ENCODE data around the gene AMOT. TPM values are rescaled to one million over a fixed set of nuclear protein-coding genes. Genes with fewer than 3 reads are reported as not detected.

The AMOT gene
- total RNA-seq, 1 donor from 2014 or later = 108 TPM

DNA sequence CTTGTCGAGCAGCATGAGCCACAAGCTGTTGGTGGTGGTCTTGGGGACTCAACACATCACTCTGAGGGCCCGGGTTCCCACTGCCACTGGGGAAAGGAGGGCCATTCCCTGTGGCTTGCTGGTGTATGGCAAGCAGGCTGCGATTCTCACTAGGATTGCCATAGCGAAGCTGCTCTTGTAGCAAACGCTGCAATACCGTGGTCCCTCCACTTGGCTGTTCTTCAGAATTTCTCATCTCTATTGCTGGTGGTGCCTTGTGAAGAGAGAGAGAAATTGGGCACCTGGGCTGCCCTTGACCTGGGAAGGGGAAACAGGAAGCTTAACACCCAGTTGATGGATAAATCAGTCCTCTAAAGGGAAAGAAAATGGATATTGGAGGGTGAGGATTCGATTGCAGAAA lies 17.7 kb downstream of the AMOT start:
- peaks cover 25% of the 10 kb centered on the region for H3K36me3 Mint-ChIP-seq (ENCODE audit: low read depth)
- no peak for DNase-seq (ENCODE audit: low read depth, low spot score)

DNA sequence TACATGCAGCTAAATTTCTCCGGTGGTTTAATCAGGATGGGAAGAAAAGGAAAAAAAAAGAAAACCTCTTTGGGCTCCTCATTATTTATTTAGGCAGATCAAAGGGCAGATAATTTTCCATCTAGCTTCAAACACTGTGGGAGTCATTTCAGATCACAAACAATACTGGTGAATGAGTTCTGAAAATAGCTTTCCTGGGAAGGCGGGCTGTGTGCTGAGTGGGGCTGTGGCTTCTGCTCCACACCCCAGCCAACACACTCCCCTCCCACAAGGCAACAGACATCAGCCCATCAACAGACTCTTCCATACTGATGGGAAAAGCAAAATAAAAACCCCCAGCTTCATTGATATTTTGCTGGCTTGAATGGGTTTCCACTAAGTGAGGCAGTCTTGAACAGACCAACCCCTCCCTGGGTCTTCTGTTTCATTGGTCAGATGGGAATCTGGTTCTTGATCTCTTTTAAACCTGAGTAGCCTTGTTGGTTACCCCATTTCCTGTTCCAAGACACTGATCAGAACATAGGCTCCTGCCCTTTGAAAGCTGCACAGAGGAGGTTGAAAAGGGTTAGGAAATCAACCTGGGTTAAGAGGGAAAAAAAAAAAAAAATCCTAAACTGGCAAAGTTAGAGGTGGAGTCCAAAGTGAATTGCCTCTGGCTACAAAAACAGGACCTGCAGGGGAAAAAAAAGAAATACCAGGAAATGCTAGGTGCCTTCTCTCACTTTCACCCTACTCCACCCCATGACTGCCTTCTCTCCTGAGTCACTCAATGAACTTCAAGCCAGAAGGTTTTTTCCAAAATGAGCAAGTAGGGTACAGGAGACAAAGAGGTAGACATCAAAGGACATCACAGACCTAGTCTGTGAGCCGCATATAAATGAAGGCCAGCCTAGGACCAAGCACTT lies 20.0 kb downstream of the AMOT start:
- Mint-ChIP-seq H3K27me3 (ENCODE audit: low read depth) (no peaks in the 10 kb centered on the region), H3K4me3 (no peak overlapping the region), H3K36me3 (ENCODE audit: low read depth) (peaks cover 14% of the 10 kb centered on the region), H3K27ac (ENCODE audit: unreplicated experiment) (no peak overlapping the region), H3K4me1 (peaks cover 13% of the 10 kb centered on the region), H3K9me3 (no peaks in the 10 kb centered on the region)
- TF ChIP-seq, protein P1, sequence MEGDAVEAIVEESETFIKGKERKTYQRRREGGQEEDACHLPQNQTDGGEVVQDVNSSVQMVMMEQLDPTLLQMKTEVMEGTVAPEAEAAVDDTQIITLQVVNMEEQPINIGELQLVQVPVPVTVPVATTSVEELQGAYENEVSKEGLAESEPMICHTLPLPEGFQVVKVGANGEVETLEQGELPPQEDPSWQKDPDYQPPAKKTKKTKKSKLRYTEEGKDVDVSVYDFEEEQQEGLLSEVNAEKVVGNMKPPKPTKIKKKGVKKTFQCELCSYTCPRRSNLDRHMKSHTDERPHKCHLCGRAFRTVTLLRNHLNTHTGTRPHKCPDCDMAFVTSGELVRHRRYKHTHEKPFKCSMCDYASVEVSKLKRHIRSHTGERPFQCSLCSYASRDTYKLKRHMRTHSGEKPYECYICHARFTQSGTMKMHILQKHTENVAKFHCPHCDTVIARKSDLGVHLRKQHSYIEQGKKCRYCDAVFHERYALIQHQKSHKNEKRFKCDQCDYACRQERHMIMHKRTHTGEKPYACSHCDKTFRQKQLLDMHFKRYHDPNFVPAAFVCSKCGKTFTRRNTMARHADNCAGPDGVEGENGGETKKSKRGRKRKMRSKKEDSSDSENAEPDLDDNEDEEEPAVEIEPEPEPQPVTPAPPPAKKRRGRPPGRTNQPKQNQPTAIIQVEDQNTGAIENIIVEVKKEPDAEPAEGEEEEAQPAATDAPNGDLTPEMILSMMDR (conservative IDR thresholded peaks at IDR 0.05) = no peak
- no peak for DNase-seq (ENCODE audit: low read depth, low spot score)

More for the DNA sequence above, 17.7 kb downstream of the AMOT start:
- peaks cover 30% of the 10 kb centered on the region for H3K4me1 Mint-ChIP-seq
- H3K9me3 Mint-ChIP-seq = no peaks in the 10 kb centered on the region
- TF ChIP-seq, protein P1 (conservative IDR thresholded peaks at IDR 0.05) = no peak
- no peaks in the 10 kb centered on the region for H3K27me3 Mint-ChIP-seq (ENCODE audit: low read depth)
- H3K27ac Mint-ChIP-seq (ENCODE audit: unreplicated experiment) = no peak overlapping the region
- H3K4me3 Mint-ChIP-seq = no peak overlapping the region

DNA sequence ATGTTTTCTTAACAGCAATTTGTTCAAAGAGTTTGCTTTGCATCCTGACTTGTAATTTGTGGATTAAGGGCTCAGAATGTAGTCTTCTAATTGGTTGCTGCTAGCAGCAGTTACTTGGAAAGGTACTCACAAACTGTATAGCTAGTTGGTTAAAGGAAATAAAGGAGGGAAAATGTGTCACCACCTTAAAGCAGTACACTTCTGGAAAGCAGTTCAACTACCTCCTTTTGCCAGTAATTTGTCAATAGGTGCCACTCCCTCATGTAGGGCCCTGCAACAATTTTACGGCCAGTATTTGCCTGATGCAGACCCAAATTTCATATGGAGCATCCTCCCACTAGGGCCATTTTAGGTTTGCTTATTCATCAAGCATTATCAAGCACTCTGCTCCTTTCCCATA lies 20.8 kb downstream of the AMOT start:
- TF ChIP-seq, protein P1 (conservative IDR thresholded peaks at IDR 0.05) = no peak
- H3K4me3 Mint-ChIP-seq = no peak overlapping the region

DNA sequence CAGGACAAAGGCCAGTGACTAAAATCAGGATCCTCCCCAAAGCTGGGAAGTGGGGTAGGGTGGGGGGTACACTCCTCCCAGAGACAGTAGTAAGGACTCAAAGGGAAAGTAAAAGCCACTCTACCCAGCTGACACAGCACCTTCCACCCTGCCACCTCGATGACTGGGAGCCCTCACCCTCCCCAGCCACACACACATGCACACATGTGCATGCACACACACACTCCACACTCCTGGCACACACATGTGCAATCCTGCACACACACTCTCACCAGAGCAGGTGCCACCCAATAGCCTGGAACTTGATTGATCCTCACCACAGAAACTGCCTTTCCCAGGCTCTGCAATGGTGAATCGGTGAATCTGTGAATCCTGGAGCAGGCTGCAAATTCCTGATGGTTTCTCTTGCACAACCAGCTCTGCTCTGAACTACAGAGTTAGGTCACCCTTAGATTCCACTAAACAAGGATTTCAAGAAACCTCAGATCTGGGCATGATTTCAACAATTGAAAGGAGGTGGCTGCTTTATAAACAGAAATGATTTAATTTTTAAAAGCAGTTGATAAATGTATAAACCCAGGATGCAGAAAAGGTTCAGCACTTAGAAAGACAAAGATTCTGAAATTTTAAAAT lies 21.5 kb downstream of the AMOT start:
- Mint-ChIP-seq H3K9me3 (no peaks in the 10 kb centered on the region), H3K36me3 (ENCODE audit: low read depth) (peaks cover 16% of the 10 kb centered on the region), H3K27me3 (ENCODE audit: low read depth) (no peaks in the 10 kb centered on the region), H3K4me3 (no peak overlapping the region), H3K4me1 (peaks cover 18% of the 10 kb centered on the region), H3K27ac (ENCODE audit: unreplicated experiment) (no peak overlapping the region)
- DNase-seq (ENCODE audit: low read depth, low spot score) = no peak
- TF ChIP-seq, protein P1 (conservative IDR thresholded peaks at IDR 0.05) = no peak

More for the DNA sequence above, 20.8 kb downstream of the AMOT start:
- Mint-ChIP-seq H3K9me3 (no peaks in the 10 kb centered on the region), H3K27me3 (ENCODE audit: low read depth) (no peaks in the 10 kb centered on the region), H3K27ac (ENCODE audit: unreplicated experiment) (peak overlapping the region; percentile 57), H3K36me3 (ENCODE audit: low read depth) (peaks cover 18% of the 10 kb centered on the region), H3K4me1 (peaks cover 13% of the 10 kb centered on the region)
- no peak for DNase-seq (ENCODE audit: low read depth, low spot score)

DNA sequence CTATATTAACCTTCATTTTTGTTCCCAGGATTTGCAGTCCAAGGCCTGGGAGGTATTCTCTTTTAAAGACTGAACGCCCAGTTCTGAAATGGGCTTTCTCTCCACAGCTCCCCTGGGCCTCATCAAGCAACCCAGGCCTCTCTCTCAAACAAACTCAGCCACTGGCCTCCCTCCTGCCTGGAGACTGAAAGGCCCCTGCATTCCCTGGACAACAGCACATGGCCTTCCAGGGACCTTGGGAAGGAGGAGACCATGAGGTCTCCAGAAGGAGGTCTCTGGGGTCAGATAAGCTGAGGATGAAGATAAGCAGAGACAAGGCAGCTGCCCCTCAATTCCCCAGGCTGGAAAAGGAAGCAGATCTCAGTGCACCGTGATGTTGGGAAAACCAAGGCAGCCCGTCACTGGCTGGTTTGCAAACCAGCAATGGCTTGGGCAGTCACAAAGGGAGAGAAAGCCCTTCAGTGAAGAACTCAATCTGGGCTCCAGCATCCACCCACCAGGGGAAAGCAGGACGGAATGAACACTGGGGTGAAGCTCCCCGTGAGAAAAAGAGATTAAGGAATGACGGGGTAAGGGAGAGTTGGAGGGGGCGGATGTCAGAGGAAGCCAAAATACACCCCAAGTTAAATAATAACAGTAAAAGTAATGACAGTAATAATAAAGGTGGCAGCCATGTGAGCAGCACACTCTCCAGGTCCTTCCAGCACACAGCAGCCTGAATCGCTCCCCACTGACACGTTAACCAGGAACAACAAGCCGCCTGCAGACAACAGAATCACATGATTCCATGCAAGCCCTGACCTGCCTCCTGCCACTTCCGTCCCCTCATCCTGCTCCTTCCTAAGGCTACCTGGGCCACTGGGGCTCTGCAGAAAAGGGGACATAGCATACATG lies 22.3 kb downstream of the AMOT start:
- no peak for DNase-seq (ENCODE audit: low read depth, low spot score)
- Mint-ChIP-seq H3K9me3 (no peaks in the 10 kb centered on the region), H3K36me3 (ENCODE audit: low read depth) (peaks cover 20% of the 10 kb centered on the region), H3K4me3 (no peak overlapping the region), H3K27ac (ENCODE audit: unreplicated experiment) (no peak overlapping the region), H3K4me1 (peaks cover 19% of the 10 kb centered on the region), H3K27me3 (ENCODE audit: low read depth) (no peaks in the 10 kb centered on the region)
- TF ChIP-seq, protein P1 (conservative IDR thresholded peaks at IDR 0.05) = no peak
